ENCODE measurements around the gene UGT1A7. TPM values are rescaled to one million over a fixed set of nuclear protein-coding genes. Genes with fewer than 3 reads are reported as not detected.

The UGT1A7 gene
- total RNA-seq, 1 experiment from 2014 or later: not detected

GRCh38 chr2:233822101-233822771 is 140.5 kb downstream of the UGT1A7 start:
- POLR2A ChIA-PET: no interaction called here
- no peak overlapping the region for H3K4me3 Mint-ChIP-seq (ENCODE audit: unreplicated experiment)
- no peaks in the 10 kb centered on the region for H3K9me3 Mint-ChIP-seq (ENCODE audit: unreplicated experiment)
- CTCF ChIA-PET: interaction anchor here (0.6 kb wide), 1 partner anchor 282 kb away, joined by 3 read pairs; no protein-coding TSS in a partner anchor
- no peak for DNase-seq (ENCODE audit: unreplicated experiment)
- H3K27me3 Mint-ChIP-seq (ENCODE audit: insufficient read depth, unreplicated experiment): no peaks in the 10 kb centered on the region
- H3K36me3 Mint-ChIP-seq (ENCODE audit: insufficient read depth, unreplicated experiment): no peaks in the 10 kb centered on the region
- no peaks in the 10 kb centered on the region for H3K4me1 Mint-ChIP-seq (ENCODE audit: insufficient read depth, unreplicated experiment)
- TF ChIP-seq CTCF (IDR thresholded peaks at IDR 0.05; ENCODE audit: unreplicated experiment): no peak
- intact Hi-C loops (cut with micrococcal nuclease): no loop called here
- no peak overlapping the region for H3K27ac Mint-ChIP-seq (ENCODE audit: low read depth, unreplicated experiment)
- BruUV-seq (replicated peaks): no TSS peak

Other genes with a start within 250 kb of the UGT1A7 start
- gene USP40, start 115.1 kb upstream of the UGT1A7 start, total RNA-seq (2022): 56.3 and 67.3 TPM in 2 replicates
- not detected in 2 replicates for gene UGT1A8, start 64.3 kb upstream of the UGT1A7 start, total RNA-seq (2022)
- gene UGT1A10, start 45.5 kb upstream of the UGT1A7 start, total RNA-seq (2022): not detected in 2 replicates
- gene UGT1A9, start 10.0 kb upstream of the UGT1A7 start, total RNA-seq (2022): not detected in 2 replicates
- gene UGT1A6, start 11.0 kb downstream of the UGT1A7 start, total RNA-seq (2022): 0.79 TPM in 1 of 2 replicates, not detected in the other
- gene UGT1A5, start 31.0 kb downstream of the UGT1A7 start, total RNA-seq (2022): not detected in 2 replicates
- 0.12 TPM in 1 of 2 replicates, not detected in the other for gene UGT1A4, start 36.8 kb downstream of the UGT1A7 start, total RNA-seq (2022)
- gene UGT1A3, start 47.1 kb downstream of the UGT1A7 start, total RNA-seq (2022): not detected in 2 replicates
- not detected in 2 replicates for gene UGT1A1, start 78.4 kb downstream of the UGT1A7 start, total RNA-seq (2022)
- not detected in 2 replicates for gene MROH2A, start 96.4 kb downstream of the UGT1A7 start, total RNA-seq (2022)
- 12.7 and 29.3 TPM in 2 replicates for gene HJURP, start 172.6 kb downstream of the UGT1A7 start, total RNA-seq (2022)
- not detected in 2 replicates for gene TRPM8, start 235.5 kb downstream of the UGT1A7 start, total RNA-seq (2022)